Right lobe of liver (tissue), 4 donors: Measurements from ENCODE around the gene METRNL.

ENCODE experiments used
- CTCF ChIP-seq, 4 donors: fragments of 200-600 bp in 3 of 4; fragments of 450-650 bp in 1 of 4; IDR thresholded peaks; one replicate each; pipeline versions ENCODE4 v1.5.1 to v1.8.0; 2016 to 2022; ENCODE audit warnings: antibody characterized with exemption in 4 of 4, mild to moderate bottlenecking in 2 of 4
- POLR2A ChIP-seq: fragments of 450-650 bp; IDR thresholded peaks from one replicate; pipeline ENCODE4 v1.6.1; 2017; ENCODE audit warnings: antibody characterized with exemption, mild to moderate bottlenecking
- donor health status: DM: no; HTN: no; CAD: no.
- donor health status: DM: no; HTN: no; CAD: no.
- donor health status: DM: no; HTN: yes; CAD: no.

- TF ChIP-seq CTCF (IDR thresholded peaks at IDR 0.05) (no peak), POLR2A (no peak)
Measured at GRCh38 chr17:83032781-83033180, 46.6 kb upstream of the METRNL start.
